ENCODE results near the gene TMC8.

The TMC8 gene

GRCh38 chr17:78180083-78180482 is 49.5 kb downstream of the TMC8 start:
- DNase-seq (ENCODE audit: low read depth, low spot score), result no peak

DNA sequence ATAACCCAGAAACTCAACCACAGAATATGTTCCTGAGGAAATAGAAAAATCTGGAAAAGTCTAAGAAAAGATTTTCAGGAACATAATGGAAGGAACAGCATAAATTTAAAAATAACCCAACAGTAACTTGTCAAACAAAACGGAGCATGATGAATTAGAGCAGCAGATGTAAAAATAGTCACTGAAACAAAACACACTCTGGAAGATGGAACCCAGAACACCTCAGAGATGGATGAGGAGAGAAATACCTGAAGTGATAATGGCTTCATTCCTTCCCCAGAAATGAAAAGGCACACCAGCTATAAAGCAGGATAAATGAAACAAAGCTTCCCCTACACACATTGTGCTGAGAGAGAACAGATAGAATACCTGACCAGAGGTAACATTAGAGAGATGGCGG is 49.9 kb downstream of the TMC8 start:
- DNase-seq (ENCODE audit: low read depth, low spot score), result no peak

DNA sequence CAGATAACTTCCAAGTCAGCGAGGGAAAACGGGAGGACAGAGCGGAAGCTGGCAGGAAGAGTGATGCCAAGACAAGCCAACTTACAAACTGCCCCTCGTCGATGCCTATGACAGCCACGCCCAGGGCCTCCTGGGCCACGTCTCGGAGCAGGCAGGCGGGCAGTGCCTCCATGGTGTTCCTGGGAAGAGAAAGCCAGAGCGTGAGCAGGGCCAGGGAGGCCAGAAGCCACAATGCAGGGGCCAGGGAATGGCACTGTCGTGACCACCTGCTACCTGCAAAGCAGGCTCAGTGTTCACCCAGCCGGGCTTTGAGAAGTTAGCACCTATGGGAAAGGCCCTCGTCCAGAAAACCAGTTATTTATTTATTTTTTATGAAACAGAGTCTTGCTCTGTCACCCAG is 51.9 kb downstream of the TMC8 start:
- no peak for DNase-seq (ENCODE audit: low read depth, low spot score)

GRCh38 chr17:78183916-78184315 is 53.3 kb downstream of the TMC8 start:
- DNase-seq (ENCODE audit: low read depth, low spot score), result no peak

- no peak for DNase-seq (ENCODE audit: low read depth, low spot score)
Observed at GRCh38 chr17:78184351-78184750, 53.8 kb downstream of the TMC8 start.

DNA sequence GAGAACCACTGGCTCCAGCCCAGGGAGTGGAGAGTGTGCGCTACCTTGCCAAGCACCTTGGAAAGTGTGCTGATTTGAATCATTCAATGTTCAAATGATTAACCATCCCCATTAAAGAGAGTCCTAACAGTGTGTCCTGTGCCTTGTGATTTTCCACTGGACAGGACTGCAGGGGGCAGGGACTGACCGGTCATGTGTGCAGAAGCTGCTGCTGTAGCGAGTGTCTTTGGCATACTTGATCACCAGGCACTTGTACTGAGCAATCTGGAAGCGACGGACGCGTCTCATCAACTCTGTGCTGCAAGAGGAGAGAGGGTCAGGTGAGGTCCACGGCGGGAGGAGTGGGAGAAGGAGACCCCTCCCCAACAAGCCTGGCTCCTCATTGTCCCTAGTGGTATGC is 54.3 kb downstream of the TMC8 start:
- no peak for DNase-seq (ENCODE audit: low read depth, low spot score)

- no peak for DNase-seq (ENCODE audit: low read depth, low spot score)
Observed at GRCh38 chr17:78185981-78186691, 55.6 kb downstream of the TMC8 start.

GRCh38 chr17:78186692-78187595 is 56.4 kb downstream of the TMC8 start, which contains the start of the genes AFMID and TK1:
Gene AFMID (plus strand): TSS chr17:78187362. CDS start chr17:78187371, 9 bp downstream.
Gene TK1 (minus strand): TSS chr17:78187052. CDS start chr17:78186994, 58 bp downstream.
- peak; percentile 60 for DNase-seq (ENCODE audit: low read depth, low spot score)
